Fibroblast of pulmonary artery (primary cell): ENCODE measurements around the gene GPC5.

Experiments
- DNase-seq: peaks from one replicate; pipeline ENCODE4 v3.0.0-alpha.2; 2010; ENCODE audit warnings: low read depth
- H3K4me3 ChIP-seq: replicated peaks from 2 replicates; pipeline ENCODE4 v1.5.1; 2011; ENCODE audit warnings: low read depth, mild to moderate bottlenecking, control low read depth, low read length, moderate library complexity
- TF ChIP-seq, protein P1 (sequence below): IDR thresholded peaks from 2 replicates; pipeline ENCODE4 v1.5.1; 2011; ENCODE audit warnings: mild to moderate bottlenecking, control low read depth, low read length, inconsistent platforms; ENCODE audit errors: missing control alignments

GPC5 gene

DNA sequence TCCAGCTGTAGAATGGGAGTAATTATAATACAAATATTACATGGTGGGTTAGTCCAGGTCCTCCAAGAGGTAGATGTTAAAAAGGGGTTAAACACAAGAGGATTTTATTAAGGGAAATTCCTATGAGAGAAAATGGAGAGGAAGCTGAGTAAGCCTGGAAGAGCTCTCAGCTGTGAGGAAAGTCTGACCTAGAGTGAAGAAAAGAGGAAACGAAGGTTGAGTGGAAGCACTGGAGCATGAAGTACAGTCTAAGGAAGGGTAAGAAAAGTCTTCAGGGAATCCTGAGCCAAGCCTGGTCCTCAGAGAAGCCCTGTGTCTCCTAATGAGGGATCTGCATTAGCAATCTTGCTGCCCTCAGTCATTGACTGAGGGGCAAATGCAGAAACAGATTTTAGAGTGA lies 506.2 kb downstream of the GPC5 start:
- peak; percentile 28 for DNase-seq
- no peak overlapping the region for H3K4me3 ChIP-seq
- TF ChIP-seq, protein P1, sequence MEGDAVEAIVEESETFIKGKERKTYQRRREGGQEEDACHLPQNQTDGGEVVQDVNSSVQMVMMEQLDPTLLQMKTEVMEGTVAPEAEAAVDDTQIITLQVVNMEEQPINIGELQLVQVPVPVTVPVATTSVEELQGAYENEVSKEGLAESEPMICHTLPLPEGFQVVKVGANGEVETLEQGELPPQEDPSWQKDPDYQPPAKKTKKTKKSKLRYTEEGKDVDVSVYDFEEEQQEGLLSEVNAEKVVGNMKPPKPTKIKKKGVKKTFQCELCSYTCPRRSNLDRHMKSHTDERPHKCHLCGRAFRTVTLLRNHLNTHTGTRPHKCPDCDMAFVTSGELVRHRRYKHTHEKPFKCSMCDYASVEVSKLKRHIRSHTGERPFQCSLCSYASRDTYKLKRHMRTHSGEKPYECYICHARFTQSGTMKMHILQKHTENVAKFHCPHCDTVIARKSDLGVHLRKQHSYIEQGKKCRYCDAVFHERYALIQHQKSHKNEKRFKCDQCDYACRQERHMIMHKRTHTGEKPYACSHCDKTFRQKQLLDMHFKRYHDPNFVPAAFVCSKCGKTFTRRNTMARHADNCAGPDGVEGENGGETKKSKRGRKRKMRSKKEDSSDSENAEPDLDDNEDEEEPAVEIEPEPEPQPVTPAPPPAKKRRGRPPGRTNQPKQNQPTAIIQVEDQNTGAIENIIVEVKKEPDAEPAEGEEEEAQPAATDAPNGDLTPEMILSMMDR = no peak

DNA sequence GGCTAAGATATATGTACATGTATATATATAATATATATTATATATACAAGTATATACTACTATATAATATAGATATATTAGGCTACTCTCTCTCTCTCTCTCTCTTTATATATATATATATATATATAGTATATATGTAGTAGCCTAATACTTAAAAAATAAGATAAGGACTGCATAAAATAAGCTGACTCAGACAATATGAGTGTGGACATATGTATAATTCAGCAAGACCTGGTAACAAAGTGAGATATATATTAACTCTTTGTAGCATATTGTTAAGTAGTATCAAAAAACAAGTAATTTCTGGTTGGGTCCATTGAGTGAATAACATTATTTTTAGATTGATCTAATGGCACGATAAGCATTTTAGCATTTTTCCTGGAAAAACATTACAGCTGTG lies 509.0 kb downstream of the GPC5 start:
- H3K4me3 ChIP-seq = no peak overlapping the region
- DNase-seq = no peak
- TF ChIP-seq, protein P1 = no peak

DNA sequence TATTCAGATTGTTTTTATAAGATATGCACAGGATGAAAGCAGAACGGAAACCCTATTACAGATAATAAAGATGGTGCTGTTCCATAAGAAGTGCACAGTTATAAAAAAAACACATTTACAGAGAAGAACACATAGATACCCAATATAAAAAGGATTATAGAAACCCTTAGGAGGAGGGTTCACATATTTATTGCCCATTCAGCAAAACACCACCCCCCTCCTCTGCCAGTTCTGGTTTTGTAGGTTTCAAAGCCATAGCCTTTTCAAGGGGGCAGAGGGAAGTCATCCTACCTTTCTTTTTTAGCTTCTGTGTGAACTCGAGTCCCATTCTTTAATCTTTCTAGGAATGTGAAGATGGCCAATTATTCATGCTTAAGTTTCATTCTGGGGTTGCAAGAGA lies 511.2 kb downstream of the GPC5 start:
- no peak for DNase-seq
- no peak overlapping the region for H3K4me3 ChIP-seq
- TF ChIP-seq, protein P1 = no peak

DNA sequence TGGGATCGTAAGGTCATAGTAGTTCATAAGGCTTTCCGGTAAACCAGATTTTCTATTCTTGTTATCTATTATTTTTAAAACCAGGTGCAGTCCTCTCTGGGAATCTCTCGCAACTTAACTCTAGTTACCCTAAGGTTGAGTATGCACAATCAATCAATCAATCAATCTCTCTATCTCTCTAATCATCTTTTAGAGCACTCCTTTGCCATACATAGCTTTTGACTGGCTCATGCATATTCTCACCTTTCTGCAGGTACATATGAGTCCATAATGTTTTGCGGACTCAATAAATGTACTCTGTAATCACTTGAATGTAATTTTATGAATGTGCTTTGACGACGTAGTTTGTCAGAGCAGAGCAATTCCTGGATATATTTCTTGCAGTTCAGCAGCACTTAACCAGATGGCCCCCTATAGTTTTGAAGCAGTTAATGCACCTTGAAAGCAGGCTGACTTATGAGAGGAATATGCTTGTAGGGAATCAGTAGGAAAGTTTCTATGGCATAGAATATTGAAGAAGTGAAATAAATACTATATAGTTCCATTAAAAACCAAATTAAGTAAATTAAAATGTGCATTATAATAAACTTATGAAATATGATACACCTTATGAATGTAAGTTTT lies 524.7 kb downstream of the GPC5 start:
- TF ChIP-seq, protein P1 = no peak
- no peak overlapping the region for H3K4me3 ChIP-seq
- peak; percentile 5 for DNase-seq

DNA sequence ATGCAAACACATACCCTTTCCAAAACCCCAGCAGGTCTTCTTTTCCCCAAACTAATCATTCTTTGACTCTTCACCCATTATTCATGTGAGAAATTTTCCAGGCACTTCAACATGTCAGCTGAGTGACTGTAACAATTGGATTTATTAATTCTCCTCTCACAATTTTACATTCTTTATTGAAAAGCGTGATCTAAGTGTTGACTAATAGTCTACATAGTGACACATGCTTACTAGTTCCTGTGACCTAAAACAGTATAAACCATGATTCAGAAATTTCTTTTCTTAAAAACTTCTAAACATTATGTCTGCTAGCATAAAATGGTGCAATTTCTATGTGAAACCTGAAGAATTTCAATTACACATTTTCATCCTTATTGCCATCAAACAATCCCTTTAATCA lies 532.3 kb downstream of the GPC5 start:
- no peak for DNase-seq
- TF ChIP-seq, protein P1 = no peak
- H3K4me3 ChIP-seq = no peak overlapping the region

DNA sequence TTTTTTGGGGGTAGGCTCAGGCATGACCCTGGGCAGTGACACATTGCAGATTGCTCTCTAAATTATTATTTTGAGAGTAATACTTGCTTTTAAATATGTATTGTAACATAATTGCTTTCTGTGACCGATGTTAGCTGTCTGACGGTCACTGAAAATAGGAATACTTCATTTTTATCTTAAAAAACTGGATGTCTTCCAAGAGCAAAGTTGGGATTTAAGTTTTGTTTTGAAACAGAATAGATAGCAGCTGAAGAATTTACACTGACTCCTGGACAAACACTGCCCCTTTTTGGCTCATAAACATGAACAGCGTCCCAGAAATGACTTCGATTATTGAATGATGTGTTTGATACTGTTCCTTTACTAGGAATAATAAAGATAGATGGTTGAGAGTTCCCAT lies 535.9 kb downstream of the GPC5 start:
- DNase-seq = peak; percentile 8
- TF ChIP-seq, protein P1 = no peak
- no peak overlapping the region for H3K4me3 ChIP-seq

DNA sequence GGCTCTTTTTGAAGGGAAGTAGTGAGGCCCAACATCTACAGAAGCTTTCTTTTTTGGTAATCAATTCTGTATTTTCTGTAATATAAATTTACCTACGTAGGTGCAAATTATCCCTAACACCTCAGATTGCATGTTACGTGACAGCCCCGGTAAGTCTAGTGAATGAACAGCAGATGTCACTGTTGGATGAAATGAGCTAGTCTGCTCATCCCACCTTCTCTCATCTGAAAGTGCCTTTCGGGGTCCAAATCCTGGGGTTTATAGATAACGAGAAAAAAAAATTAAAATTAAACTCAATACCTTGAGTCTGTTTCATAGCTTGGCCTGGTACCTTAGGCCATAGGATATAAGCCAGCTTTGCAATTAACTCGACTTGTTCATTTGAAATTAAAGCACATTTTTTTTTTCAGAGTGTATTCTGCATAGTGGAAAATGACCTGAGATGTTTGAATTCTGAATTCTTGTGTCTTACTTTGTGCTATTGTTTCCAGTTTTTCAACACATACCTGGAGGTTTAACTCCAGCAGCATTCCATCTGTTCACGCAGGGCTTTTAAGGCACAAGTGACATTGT lies 548.2 kb downstream of the GPC5 start:
- peak; percentile 33 for DNase-seq
- H3K4me3 ChIP-seq = no peak overlapping the region
- TF ChIP-seq, protein P1 = peak; percentile 57
